Measurements from ENCODE around the gene TESMIN. TPM values are rescaled to one million over a fixed set of nuclear protein-coding genes. Genes with fewer than 3 reads are reported as not detected.

TESMIN gene
- total RNA-seq, 6 donors from 2014 or later = 0.76 to 7.3 (median 1.8) TPM

DNA sequence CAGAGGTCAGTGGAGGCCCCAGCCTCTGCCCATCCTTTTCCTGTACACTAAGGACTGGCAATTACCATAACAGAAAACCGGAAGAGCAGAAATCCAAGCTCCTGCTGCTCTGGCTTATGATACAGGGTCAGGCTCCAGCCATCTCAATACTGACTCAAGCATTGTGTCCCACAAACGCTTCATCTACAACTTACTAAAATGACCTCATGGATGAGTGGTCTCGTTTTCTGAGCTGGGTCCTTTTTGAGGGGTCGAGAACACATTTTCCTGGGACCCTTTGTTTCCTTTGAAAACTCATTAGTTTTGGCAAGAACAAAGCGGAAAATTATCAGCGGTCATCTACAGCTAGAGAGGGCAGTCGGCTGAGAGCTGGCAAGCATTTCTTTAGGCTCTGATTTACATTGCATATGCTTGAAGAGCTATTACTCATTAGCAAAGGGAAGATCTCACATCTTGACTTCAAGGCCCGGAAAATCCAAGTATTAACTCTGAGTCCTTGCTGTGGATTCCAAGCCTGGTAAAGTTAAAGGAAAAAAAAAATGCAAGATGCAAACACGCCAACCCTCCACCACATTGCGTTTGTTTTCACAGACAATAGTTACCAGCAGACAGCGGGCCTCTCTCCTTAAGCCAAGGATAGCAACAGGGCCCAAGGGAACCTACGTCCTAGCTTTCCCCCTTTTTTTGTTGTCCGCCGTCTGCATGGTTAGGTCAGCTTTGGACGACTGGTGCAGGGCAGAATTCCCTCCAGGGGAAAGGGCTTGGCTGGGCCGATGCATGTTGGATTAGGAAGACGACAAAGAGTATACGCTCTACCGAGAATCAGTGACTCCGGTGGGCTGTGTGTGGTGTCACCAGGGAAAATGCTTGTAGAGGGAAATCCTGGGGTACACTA, 1.8 kb downstream of the TESMIN start:
- WGBS, 2 donors = 81 to 89% methylated on average over 20 of the region's 20 CpGs
- TF ChIP-seq EP300 (IDR thresholded peaks at IDR 0.05) (no peak), POLR2AphosphoS5 (IDR thresholded peaks at IDR 0.05) (no peak), POLR2A (IDR thresholded peaks at IDR 0.05) (no peak)
- TF ChIP-seq, protein P1, sequence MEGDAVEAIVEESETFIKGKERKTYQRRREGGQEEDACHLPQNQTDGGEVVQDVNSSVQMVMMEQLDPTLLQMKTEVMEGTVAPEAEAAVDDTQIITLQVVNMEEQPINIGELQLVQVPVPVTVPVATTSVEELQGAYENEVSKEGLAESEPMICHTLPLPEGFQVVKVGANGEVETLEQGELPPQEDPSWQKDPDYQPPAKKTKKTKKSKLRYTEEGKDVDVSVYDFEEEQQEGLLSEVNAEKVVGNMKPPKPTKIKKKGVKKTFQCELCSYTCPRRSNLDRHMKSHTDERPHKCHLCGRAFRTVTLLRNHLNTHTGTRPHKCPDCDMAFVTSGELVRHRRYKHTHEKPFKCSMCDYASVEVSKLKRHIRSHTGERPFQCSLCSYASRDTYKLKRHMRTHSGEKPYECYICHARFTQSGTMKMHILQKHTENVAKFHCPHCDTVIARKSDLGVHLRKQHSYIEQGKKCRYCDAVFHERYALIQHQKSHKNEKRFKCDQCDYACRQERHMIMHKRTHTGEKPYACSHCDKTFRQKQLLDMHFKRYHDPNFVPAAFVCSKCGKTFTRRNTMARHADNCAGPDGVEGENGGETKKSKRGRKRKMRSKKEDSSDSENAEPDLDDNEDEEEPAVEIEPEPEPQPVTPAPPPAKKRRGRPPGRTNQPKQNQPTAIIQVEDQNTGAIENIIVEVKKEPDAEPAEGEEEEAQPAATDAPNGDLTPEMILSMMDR (IDR thresholded peaks at IDR 0.05) = no peak
- H3K4me3 ChIP-seq = no peak overlapping the region
- H3K9me3 ChIP-seq = no peaks in the 10 kb centered on the region
- peaks cover 0 to 7% (median 0%) of the 10 kb centered on the region in 4 donors for H3K36me3 ChIP-seq
- no peaks in the 10 kb centered on the region for H3K27me3 ChIP-seq
- H3K27ac ChIP-seq = peak overlapping the region in 1 of 4 donors; percentile 14
- no peak for DNase-seq
- H3K4me1 ChIP-seq = peaks cover 7 to 22% (median 13%) of the 10 kb centered on the region in 4 donors
- no peak for ATAC-seq (ENCODE audit: low FRiP score in 2 of 2)

DNA sequence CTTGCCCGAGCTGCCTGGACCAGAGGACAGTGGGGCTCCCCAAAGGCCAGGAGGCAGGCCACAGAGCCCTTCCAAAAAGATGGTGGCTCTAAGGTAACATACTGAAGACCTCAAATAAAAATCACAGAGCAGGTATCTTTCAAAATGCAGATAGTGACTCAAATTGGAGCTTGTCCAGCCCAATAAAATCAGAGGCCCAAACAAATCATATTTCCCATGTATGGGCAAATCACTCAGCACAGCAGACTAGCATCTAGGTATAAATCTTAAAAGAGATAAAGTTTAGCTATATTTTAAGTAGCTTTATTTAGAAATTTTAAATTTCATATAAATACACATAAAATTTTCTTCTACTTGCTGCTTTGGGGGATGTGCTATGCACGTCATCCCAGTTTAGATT, 3.3 kb downstream of the TESMIN start:
- no peaks in the 10 kb centered on the region for H3K9me3 ChIP-seq
- H3K36me3 ChIP-seq = no peaks in the 10 kb centered on the region
- H3K27me3 ChIP-seq = no peaks in the 10 kb centered on the region
- WGBS, 2 donors = 88 to 89% methylated on average over 2 of the region's 2 CpGs
- H3K4me3 ChIP-seq = no peak overlapping the region
- ATAC-seq (ENCODE audit: low FRiP score in 2 of 2) (no peak), DNase-seq (no peak)
- H3K27ac ChIP-seq = no peak overlapping the region
- peaks cover 7 to 22% (median 13%) of the 10 kb centered on the region in 4 donors for H3K4me1 ChIP-seq
- no peak for TF ChIP-seq POLR2AphosphoS5 (IDR thresholded peaks at IDR 0.05)
- TF ChIP-seq EP300 (IDR thresholded peaks at IDR 0.05) = no peak
- no peak for TF ChIP-seq POLR2A (IDR thresholded peaks at IDR 0.05)
- TF ChIP-seq, protein P1 (IDR thresholded peaks at IDR 0.05) = no peak

DNA sequence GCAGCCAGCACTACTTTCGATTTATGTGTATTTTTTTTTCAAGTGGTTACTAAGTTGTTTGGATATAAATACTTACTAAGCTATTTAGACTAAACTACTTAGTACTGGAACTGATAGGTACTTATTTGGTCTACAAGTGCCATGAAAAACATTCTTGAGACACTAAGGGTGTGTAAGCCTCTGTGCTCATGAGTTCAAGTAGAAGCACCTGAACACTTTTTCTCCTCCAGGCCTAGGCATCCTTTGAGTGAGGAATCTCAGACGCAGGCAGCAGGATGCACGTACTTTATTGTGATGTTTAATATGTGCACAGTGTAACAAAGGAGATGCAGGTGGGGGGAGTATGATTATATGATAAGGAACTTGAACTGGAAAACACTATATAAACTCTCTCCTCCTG, 7.8 kb downstream of the TESMIN start:
- WGBS, 2 donors = 63 to 65% methylated on average over 3 of the region's 3 CpGs
- no peak for TF ChIP-seq POLR2AphosphoS5 (IDR thresholded peaks at IDR 0.05)
- no peak for TF ChIP-seq POLR2A (IDR thresholded peaks at IDR 0.05)
- peak in 1 of 4 donors; percentile 35 for TF ChIP-seq EP300 (IDR thresholded peaks at IDR 0.05)
- TF ChIP-seq, protein P1 (IDR thresholded peaks at IDR 0.05) = no peak
- Histone ChIP-seq H3K4me1 (no peaks in the 10 kb centered on the region), H3K9me3 (no peaks in the 10 kb centered on the region), H3K27me3 (no peaks in the 10 kb centered on the region), H3K4me3 (no peak overlapping the region), H3K27ac (no peak overlapping the region), H3K36me3 (no peaks in the 10 kb centered on the region)
- ATAC-seq (ENCODE audit: low FRiP score in 2 of 2) (peak in 1 of 2 donors; percentile 87), DNase-seq (no peak)

DNA sequence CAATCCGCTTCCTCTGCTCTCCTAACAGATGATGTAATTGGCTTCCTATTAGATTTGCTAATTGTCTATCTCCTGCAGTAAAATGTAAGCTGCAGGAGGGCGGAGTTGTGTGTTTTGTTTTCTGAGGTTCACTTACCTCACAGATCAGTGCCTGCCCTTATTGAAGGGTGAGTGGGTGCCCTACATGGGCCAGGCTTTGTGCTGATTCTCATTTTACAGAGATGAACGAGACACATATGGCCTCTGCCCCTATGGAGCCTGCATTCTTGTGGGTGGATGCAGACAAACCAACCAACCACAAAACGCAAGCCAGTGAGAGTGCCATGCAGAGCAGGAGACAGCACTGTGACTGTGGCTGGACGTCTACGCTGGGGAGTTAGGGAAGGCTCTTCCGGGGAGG, 9.9 kb downstream of the TESMIN start:
- ATAC-seq (ENCODE audit: low FRiP score in 2 of 2) = no peak
- TF ChIP-seq POLR2AphosphoS5 (IDR thresholded peaks at IDR 0.05) (no peak), EP300 (IDR thresholded peaks at IDR 0.05) (no peak), POLR2A (IDR thresholded peaks at IDR 0.05) (no peak)
- TF ChIP-seq, protein P1 (IDR thresholded peaks at IDR 0.05) = no peak

More for the DNA sequence above, 9.9 kb downstream of the TESMIN start:
- 86% methylated on average over 7 of the region's 7 CpGs for WGBS, 2 donors
- no peaks in the 10 kb centered on the region for H3K4me1 ChIP-seq
- no peak for DNase-seq
- H3K27me3 ChIP-seq = no peaks in the 10 kb centered on the region
- no peaks in the 10 kb centered on the region for H3K36me3 ChIP-seq
- no peaks in the 10 kb centered on the region for H3K9me3 ChIP-seq
- H3K27ac ChIP-seq = no peak overlapping the region
- H3K4me3 ChIP-seq = no peak overlapping the region

Measured in upper lobe of left lung (tissue), 6 donors.